IMR-90 (cell line): ENCODE results near the gene JPT2.

ENCODE experiments used
- BHLHE40 ChIP-seq: fragments of 150-350 bp; IDR thresholded peaks from 2 replicates; pipeline ENCODE4 v1.6.1; 2016; ENCODE audit warnings: mild to moderate bottlenecking, low read depth, low read length
- CEBPB ChIP-seq: IDR thresholded peaks from 2 replicates; pipeline ENCODE4 v1.6.1; 2012; ENCODE audit warnings: low read depth, low read length, improper control_type of control experiment
- CHD1 ChIP-seq: IDR thresholded peaks from 2 replicates; pipeline ENCODE4 v1.6.1; 2012; ENCODE audit warnings: low read depth, low read length, improper control_type of control experiment
- CTCF ChIP-seq: conservative IDR thresholded peaks from 2 replicates; pipeline ENCODE4 v1.5.1; 2012; ENCODE audit warnings: mild to moderate bottlenecking, low read depth, low read length, improper control_type of control experiment
- MAZ ChIP-seq: IDR thresholded peaks from 2 replicates; pipeline ENCODE4 v1.6.1; 2012; ENCODE audit warnings: low read depth, mild to moderate bottlenecking, low read length, improper control_type of control experiment, moderate library complexity, borderline replicate concordance
- MXI1 ChIP-seq: IDR thresholded peaks from 2 replicates; pipeline ENCODE4 v1.6.1; 2012; ENCODE audit warnings: low read depth, mild to moderate bottlenecking, low read length, moderate library complexity, borderline replicate concordance
- NFE2L2 ChIP-seq: fragments of 150-350 bp; IDR thresholded peaks from 2 replicates; pipeline ENCODE4 v1.6.1; 2016; ENCODE audit warnings: low read depth, mild to moderate bottlenecking, low read length
- POLR2A ChIP-seq: IDR thresholded peaks from 2 replicates; pipeline ENCODE4 v1.6.1; 2012; ENCODE audit warnings: mild to moderate bottlenecking, low read depth, low read length
- RAD21 ChIP-seq: IDR thresholded peaks from 2 replicates; pipeline ENCODE4 v1.6.1; 2012; ENCODE audit warnings: low read length, improper control_type of control experiment
- SMC3 ChIP-seq: fragments of 150-350 bp; IDR thresholded peaks from 2 replicates; pipeline ENCODE4 v1.6.1; 2016; ENCODE audit warnings: low read depth, mild to moderate bottlenecking, antibody characterized with exemption, low read length, moderate library complexity
- TF ChIP-seq, protein P1 (sequence below): fragments of 150-350 bp; IDR thresholded peaks from 2 replicates; pipeline ENCODE4 v1.6.1; 2016; ENCODE audit warnings: low read depth, mild to moderate bottlenecking, low read length, moderate library complexity, borderline replicate concordance

DNA sequence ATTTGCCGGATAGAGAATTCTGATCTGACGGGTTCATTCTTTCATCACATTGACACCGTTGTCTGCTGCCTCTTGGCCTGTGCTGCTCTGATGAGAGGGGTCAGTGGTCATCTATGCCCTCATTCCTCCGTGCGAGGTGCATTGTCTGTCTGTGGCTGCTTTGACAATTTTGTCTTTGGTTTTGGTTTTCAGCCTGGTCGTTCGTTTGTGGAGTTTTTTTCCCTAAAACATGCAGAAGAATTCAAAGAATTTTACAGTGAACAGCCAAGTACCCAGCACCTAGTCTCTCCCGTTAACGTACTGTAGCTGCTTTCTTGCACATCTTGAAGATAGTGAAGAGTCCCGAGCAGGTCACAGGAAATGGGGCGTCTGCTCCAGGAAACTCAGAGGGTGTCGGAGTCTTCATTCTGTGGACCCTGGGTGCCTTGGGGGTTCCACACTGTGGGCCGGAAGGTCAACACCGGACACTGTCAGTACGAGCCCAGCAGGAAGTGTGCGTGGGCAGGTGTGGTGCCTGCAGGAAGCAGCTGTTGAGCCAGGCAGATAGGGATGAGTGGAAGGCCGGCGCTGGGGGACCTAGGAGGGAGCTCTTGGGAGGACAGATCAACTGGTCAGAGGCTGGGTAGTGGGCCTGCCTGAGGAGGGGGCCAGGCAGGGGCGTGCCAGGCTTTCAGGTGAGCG is 37.7 kb upstream of the JPT2 start:
- TF ChIP-seq POLR2A (no peak), RAD21 (no peak), SMC3 (no peak), CTCF (no peak), CEBPB (no peak), NFE2L2 (no peak), CHD1 (no peak), MXI1 (no peak), MAZ (no peak), BHLHE40 (no peak)
- TF ChIP-seq, protein P1, sequence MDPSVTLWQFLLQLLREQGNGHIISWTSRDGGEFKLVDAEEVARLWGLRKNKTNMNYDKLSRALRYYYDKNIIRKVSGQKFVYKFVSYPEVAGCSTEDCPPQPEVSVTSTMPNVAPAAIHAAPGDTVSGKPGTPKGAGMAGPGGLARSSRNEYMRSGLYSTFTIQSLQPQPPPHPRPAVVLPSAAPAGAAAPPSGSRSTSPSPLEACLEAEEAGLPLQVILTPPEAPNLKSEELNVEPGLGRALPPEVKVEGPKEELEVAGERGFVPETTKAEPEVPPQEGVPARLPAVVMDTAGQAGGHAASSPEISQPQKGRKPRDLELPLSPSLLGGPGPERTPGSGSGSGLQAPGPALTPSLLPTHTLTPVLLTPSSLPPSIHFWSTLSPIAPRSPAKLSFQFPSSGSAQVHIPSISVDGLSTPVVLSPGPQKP, result no peak
